ENCODE measurements around the gene MBD5.

Gene MBD5

GRCh38 chr2:148044322-148044721 lies 23.4 kb downstream of the MBD5 start:
- TF ChIP-seq, protein P1, sequence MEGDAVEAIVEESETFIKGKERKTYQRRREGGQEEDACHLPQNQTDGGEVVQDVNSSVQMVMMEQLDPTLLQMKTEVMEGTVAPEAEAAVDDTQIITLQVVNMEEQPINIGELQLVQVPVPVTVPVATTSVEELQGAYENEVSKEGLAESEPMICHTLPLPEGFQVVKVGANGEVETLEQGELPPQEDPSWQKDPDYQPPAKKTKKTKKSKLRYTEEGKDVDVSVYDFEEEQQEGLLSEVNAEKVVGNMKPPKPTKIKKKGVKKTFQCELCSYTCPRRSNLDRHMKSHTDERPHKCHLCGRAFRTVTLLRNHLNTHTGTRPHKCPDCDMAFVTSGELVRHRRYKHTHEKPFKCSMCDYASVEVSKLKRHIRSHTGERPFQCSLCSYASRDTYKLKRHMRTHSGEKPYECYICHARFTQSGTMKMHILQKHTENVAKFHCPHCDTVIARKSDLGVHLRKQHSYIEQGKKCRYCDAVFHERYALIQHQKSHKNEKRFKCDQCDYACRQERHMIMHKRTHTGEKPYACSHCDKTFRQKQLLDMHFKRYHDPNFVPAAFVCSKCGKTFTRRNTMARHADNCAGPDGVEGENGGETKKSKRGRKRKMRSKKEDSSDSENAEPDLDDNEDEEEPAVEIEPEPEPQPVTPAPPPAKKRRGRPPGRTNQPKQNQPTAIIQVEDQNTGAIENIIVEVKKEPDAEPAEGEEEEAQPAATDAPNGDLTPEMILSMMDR (IDR thresholded peaks at IDR 0.05), result no peak
- TF ChIP-seq ZFX (IDR thresholded peaks at IDR 0.05; ENCODE audit: borderline replicate concordance), result no peak
- no peak overlapping the region for H3K27ac ChIP-seq

GRCh38 chr2:148046802-148047201 lies 25.9 kb downstream of the MBD5 start:
- TF ChIP-seq, protein P1 (IDR thresholded peaks at IDR 0.05), result no peak
- no peak for TF ChIP-seq ZFX (IDR thresholded peaks at IDR 0.05; ENCODE audit: borderline replicate concordance)
- H3K27ac ChIP-seq, result no peak overlapping the region

- TF ChIP-seq ZFX (IDR thresholded peaks at IDR 0.05; ENCODE audit: borderline replicate concordance), result no peak
- TF ChIP-seq, protein P1 (IDR thresholded peaks at IDR 0.05), result no peak
- H3K27ac ChIP-seq, result no peak overlapping the region
Observed at GRCh38 chr2:148048475-148049221, 27.8 kb downstream of the MBD5 start.

- H3K27ac ChIP-seq, result no peak overlapping the region
Observed at GRCh38 chr2:148049284-148049683, 28.4 kb downstream of the MBD5 start.

DNA sequence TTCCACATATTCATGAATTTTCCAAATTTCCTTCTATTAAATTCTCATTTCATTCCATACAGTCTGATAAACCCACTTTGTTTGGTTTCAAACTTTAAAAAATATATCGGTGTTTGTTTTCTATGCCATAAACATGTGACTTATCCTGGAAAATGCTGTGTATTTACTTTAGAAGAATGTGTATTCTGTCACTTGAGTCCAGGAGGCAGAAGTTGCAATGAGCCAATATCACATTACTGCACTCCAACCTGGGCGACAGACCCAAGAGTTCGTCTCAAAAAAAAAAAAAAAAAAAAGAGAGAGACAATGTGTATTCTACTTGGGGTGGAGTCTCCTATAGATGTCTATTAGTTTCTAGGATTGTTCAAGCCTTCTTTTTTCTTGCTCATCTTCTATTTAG lies 31.8 kb downstream of the MBD5 start:
- no peak overlapping the region for H3K27ac ChIP-seq
- TF ChIP-seq, protein P1 (IDR thresholded peaks at IDR 0.05), result no peak
- no peak for TF ChIP-seq ZFX (IDR thresholded peaks at IDR 0.05; ENCODE audit: borderline replicate concordance)

More at GRCh38 chr2:148049284-148049683, 28.4 kb downstream of the MBD5 start:
- TF ChIP-seq, protein P1 (IDR thresholded peaks at IDR 0.05), result no peak
- no peak for TF ChIP-seq ZFX (IDR thresholded peaks at IDR 0.05; ENCODE audit: borderline replicate concordance)

- TF ChIP-seq, protein P1 (IDR thresholded peaks at IDR 0.05), result no peak
- TF ChIP-seq ZFX (IDR thresholded peaks at IDR 0.05; ENCODE audit: borderline replicate concordance), result no peak
- H3K27ac ChIP-seq, result no peak overlapping the region
Observed at GRCh38 chr2:148058641-148059040, 37.8 kb downstream of the MBD5 start.

GRCh38 chr2:148063633-148064032 lies 42.7 kb downstream of the MBD5 start:
- no peak overlapping the region for H3K27ac ChIP-seq
- no peak for TF ChIP-seq ZFX (IDR thresholded peaks at IDR 0.05; ENCODE audit: borderline replicate concordance)
- TF ChIP-seq, protein P1 (IDR thresholded peaks at IDR 0.05), result no peak
